Neutrophil (primary cell): Measurements from ENCODE around the gene CLMP.
"Not testable (repeated sequence)": the region's sequence is repeated elsewhere in the genome, so short reads cannot be mapped to it uniquely, and the experiment has no call there.

Experiments used
- H3K27ac ChIP-seq: fragments of 200-600 bp; sonication (generic); 2 replicates; pipeline ENCODE4 v1.5.1; 2016; ENCODE audit warnings: mild to moderate bottlenecking, moderate library complexity
- H3K27me3 ChIP-seq: fragments of 200-600 bp; sonication (generic); 2 replicates; pipeline ENCODE4 v1.6.0; 2016; ENCODE audit warnings: mild to moderate bottlenecking
- H3K36me3 ChIP-seq: fragments of 200-600 bp; sonication (generic); 2 replicates; pipeline ENCODE4 v1.5.1; 2017
- H3K4me1 ChIP-seq, 2 experiments: fragments of 200-600 bp in 1 of 2; sonication (generic) in 1 of 2; 1 replicate in 1 of 2; 2 replicates in 1 of 2; pipeline versions ENCODE4 v1.5.1 to v1.6.1; 2013 to 2016; ENCODE audit warnings: low read depth in 1 of 2, low read length in 1 of 2, mild to moderate bottlenecking in 1 of 2, moderate library complexity in 1 of 2; ENCODE audit not compliant: control insufficient read depth in 1 of 2, insufficient read depth in 1 of 2
- H3K4me3 ChIP-seq, 2 experiments: fragments of 200-600 bp in 1 of 2; sonication (generic) in 1 of 2; 1 replicate in 1 of 2; 2 replicates in 1 of 2; pipeline ENCODE4 v1.5.1; 2013 to 2016; ENCODE audit warnings: low read depth in 1 of 2, low read length in 1 of 2, mild to moderate bottlenecking in 1 of 2, moderate library complexity in 1 of 2
- H3K9me3 ChIP-seq: fragments of 200-600 bp; sonication (generic); 2 replicates; pipeline ENCODE4 v1.5.1; 2016
- TF ChIP-seq, protein P1 (sequence below): fragments of 200-600 bp; sonication (generic); IDR thresholded peaks from 2 replicates; pipeline ENCODE4 v1.5.1; 2016; ENCODE audit warnings: antibody characterized with exemption

Gene CLMP

DNA sequence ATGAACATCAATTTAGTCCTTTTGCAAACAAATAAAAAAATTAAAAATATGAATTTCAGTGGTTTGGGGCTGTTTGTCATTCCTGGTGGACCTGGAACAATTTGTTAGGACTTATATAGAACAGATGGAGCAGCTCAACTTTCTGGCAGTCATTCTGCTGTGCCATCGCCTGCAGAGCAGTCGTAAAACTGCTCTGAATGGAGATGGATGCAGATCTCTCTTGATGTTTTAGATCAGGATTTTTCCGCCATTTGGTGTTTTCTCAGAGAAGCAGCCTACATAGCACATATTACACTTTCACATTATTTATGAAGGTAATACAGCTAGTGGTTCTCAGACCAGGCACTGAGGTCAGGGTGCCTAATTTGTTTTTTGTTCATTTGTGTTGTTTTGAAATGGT is 101.3 kb downstream of the CLMP start:
- no peaks in the 10 kb centered on the region for H3K4me1 ChIP-seq
- TF ChIP-seq, protein P1, sequence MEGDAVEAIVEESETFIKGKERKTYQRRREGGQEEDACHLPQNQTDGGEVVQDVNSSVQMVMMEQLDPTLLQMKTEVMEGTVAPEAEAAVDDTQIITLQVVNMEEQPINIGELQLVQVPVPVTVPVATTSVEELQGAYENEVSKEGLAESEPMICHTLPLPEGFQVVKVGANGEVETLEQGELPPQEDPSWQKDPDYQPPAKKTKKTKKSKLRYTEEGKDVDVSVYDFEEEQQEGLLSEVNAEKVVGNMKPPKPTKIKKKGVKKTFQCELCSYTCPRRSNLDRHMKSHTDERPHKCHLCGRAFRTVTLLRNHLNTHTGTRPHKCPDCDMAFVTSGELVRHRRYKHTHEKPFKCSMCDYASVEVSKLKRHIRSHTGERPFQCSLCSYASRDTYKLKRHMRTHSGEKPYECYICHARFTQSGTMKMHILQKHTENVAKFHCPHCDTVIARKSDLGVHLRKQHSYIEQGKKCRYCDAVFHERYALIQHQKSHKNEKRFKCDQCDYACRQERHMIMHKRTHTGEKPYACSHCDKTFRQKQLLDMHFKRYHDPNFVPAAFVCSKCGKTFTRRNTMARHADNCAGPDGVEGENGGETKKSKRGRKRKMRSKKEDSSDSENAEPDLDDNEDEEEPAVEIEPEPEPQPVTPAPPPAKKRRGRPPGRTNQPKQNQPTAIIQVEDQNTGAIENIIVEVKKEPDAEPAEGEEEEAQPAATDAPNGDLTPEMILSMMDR, result no peak
- H3K27me3 ChIP-seq, result no peaks in the 10 kb centered on the region
- no peaks in the 10 kb centered on the region for H3K36me3 ChIP-seq
- H3K27ac ChIP-seq, result no peak overlapping the region
- H3K9me3 ChIP-seq, result no peaks in the 10 kb centered on the region
- no peak overlapping the region for H3K4me3 ChIP-seq

DNA sequence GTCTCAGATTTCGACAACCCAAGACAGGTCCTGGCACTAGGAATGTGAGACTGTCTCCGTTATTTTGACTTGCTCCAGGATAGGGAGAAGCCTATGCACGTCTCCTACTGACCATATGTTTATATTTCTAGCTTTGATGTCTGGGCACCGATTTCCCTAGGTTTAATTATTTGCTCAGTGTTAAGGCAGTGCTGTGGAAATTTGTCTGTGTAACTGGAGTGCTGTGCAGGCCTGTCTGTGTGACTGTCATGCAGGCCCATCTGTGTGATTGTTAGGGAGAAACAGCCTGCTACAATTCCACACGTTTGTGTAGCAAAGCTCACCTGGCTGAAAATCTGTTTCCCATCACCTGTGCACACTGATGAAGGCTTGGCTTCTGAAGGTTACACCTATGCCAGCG is 103.5 kb downstream of the CLMP start:
- H3K27me3 ChIP-seq, result no peaks in the 10 kb centered on the region
- H3K9me3 ChIP-seq, result no peaks in the 10 kb centered on the region
- TF ChIP-seq, protein P1, result no peak
- no peak overlapping the region for H3K4me3 ChIP-seq
- H3K27ac ChIP-seq, result no peak overlapping the region
- no peaks in the 10 kb centered on the region for H3K36me3 ChIP-seq
- H3K4me1 ChIP-seq, result no peaks in the 10 kb centered on the region

DNA sequence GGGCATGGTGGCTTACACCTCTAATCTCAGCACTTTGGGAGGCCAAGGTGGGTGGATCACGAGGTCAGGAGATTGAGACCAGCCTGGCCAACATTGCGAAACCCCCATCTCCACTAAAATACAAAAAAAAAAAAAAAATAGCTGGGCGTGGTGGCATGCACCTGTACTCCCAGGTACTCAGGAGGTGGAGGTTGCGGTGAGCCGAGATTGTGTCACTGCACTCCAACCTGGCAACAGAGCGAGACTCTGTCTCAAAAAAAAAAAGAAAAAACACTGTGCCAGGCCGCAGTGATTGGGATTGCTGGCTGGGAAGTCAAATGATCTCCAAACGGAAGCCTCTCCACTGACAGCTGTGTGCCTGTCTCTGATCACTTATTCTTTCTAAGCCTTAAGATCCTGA is 104.9 kb downstream of the CLMP start:
- not testable (repeated sequence) for H3K4me1 ChIP-seq, H3K9me3 ChIP-seq, H3K4me3 ChIP-seq, H3K36me3 ChIP-seq, H3K27me3 ChIP-seq, H3K27ac ChIP-seq

DNA sequence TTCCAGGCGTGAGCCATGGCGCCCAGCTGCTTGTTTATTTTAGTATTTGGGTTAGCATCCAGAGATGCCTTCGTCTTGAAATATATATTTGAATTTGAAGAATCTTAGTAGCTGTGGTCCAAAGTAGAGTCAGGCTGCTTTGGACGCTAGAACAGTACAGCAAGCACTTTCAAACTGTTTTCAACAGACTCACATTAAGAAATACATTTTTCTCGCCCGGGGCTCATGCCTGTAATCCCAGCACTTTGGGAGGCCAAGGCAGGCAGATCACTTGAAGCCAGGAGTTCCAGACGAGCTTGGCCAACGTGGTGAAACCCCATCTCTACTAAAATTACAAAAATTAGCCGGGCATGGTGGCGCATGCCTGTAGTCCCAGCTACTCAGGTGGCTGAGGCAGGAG is 106.2 kb downstream of the CLMP start:
- H3K27ac ChIP-seq, H3K4me3 ChIP-seq, H3K36me3 ChIP-seq, H3K27me3 ChIP-seq, H3K9me3 ChIP-seq, H3K4me1 ChIP-seq: not testable (repeated sequence)

DNA sequence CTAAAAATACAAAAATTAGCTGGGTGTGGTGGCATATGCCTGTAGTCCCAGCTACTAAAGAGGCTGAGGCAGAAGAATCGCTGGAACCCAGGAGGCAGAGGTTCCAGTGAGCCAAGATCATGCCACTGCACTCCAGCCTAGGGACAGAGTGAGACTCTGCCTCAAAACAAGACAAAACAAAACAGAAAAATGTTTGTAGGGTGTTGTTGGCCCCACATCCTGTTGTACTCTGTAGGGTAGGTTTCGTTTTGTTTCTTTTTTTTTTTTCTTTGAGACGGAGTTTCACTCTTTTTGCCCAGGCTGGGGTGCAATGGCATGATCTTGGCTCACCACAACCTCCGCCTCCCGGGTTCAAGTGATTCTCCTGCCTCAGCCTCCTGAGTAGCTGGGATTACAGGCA is 107.4 kb downstream of the CLMP start:
- H3K27me3 ChIP-seq, H3K4me1 ChIP-seq, H3K36me3 ChIP-seq, H3K27ac ChIP-seq, H3K4me3 ChIP-seq, H3K9me3 ChIP-seq: not testable (repeated sequence)

DNA sequence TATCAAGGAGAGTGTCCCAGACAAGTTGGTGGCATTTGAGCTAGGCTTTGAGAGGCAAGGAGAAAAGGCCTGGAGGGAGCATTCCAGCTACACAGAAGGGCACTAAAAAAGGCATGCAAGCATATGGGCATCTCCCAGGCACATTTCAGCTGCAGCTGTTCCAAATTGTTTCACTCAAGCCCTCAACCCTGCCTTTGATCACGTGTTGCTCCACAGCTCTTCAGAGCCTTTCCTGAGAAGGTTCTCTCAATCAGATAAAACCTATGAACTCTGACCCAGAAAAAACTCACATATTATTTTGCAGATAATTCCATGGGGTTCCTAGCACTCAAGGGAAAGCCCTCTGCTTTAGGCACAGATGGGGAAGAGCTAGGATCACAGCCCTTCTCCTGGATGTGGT is 108.7 kb downstream of the CLMP start:
- Histone ChIP-seq H3K4me3 (no peak overlapping the region), H3K4me1 (no peaks in the 10 kb centered on the region), H3K36me3 (no peaks in the 10 kb centered on the region), H3K27me3 (no peaks in the 10 kb centered on the region), H3K27ac (no peak overlapping the region), H3K9me3 (no peaks in the 10 kb centered on the region)
- TF ChIP-seq, protein P1, result no peak

DNA sequence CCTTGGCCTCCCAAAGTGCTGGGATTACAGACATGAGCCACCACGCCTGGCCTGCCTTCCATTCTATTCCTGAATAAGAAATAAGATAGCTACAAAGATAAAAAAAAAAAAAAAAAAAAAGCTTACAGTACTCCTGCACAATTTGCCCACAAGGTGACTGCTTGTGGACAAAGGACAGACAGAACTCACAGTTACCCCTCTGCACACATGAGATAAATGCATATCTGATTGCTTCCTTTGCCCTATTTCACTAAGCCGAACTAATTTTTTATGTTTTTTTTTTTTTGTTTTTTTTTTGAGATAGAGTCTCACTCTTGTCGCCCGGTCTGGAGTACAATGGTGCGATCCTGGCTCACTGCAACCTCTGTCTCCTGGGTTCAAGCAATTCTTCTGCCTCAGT is 109.6 kb downstream of the CLMP start:
- H3K36me3 ChIP-seq, result no peaks in the 10 kb centered on the region
- no peaks in the 10 kb centered on the region for H3K27me3 ChIP-seq
- H3K4me3 ChIP-seq, result no peak overlapping the region
- no peaks in the 10 kb centered on the region for H3K9me3 ChIP-seq
- no peak overlapping the region for H3K27ac ChIP-seq
- TF ChIP-seq, protein P1, result no peak
- no peaks in the 10 kb centered on the region for H3K4me1 ChIP-seq
